GM18868 (cell line): ENCODE measurements around the gene SLC17A1.
"Not testable (repeated sequence)": the region's sequence is repeated elsewhere in the genome, so short reads cannot be mapped to it uniquely, and the experiment has no call there.

Experiments
- ATAC-seq: cut with Tn5 transposase; IDR thresholded peaks from one replicate; pipeline ENCODE4 v1.9.1; 2021; ENCODE audit warnings: mild to moderate bottlenecking, moderate library complexity; ENCODE audit not compliant: unreplicated experiment

SLC17A1 gene

GRCh38 chr6:25757936-25758642, 73.8 kb downstream of the SLC17A1 start:
- ATAC-seq: no peak

- no peak for ATAC-seq
These were observed 75.2 kb downstream of the SLC17A1 start for GRCh38 chr6:25756382-25757363.

GRCh38 chr6:25755483-25755882, 76.4 kb downstream of the SLC17A1 start:
- no peak for ATAC-seq

- ATAC-seq: no peak
These were observed 77.3 kb downstream of the SLC17A1 start, which contains the start of gene SLC17A4 for GRCh38 chr6:25754535-25754934. SLC17A4 (plus strand) TSS chr6:25754742; CDS start chr6:25761963, 7,221 bp downstream.

GRCh38 chr6:25753079-25753478, 78.8 kb downstream of the SLC17A1 start:
- no peak for ATAC-seq

- ATAC-seq: no peak
These were observed 80.9 kb downstream of the SLC17A1 start for GRCh38 chr6:25750906-25751305.

- no peak for ATAC-seq
These were observed 82.0 kb downstream of the SLC17A1 start for GRCh38 chr6:25749837-25750236.

GRCh38 chr6:25748601-25749517, 83.0 kb downstream of the SLC17A1 start:
- not testable (repeated sequence) for ATAC-seq

- ATAC-seq: no peak
These were observed 83.8 kb downstream of the SLC17A1 start for GRCh38 chr6:25748049-25748448.

- no peak for ATAC-seq
These were observed 84.4 kb downstream of the SLC17A1 start for GRCh38 chr6:25747477-25747876.

GRCh38 chr6:25746968-25747367, 84.9 kb downstream of the SLC17A1 start:
- ATAC-seq: no peak

- ATAC-seq: no peak
These were observed 86.0 kb downstream of the SLC17A1 start for GRCh38 chr6:25745836-25746235.

GRCh38 chr6:25743868-25744267, 88.0 kb downstream of the SLC17A1 start:
- ATAC-seq: no peak

- ATAC-seq: no peak
These were observed 96.6 kb downstream of the SLC17A1 start for GRCh38 chr6:25735261-25735660.
